K562 (cell line): ENCODE results near the gene TCEAL8. TPM values are rescaled to one million over a fixed set of nuclear protein-coding genes. Genes with fewer than 3 reads are reported as not detected.

Experiments used
- ATAC-seq: fragments of 200-7000 bp; cut with Tn5 transposase; 3 replicates; pipeline ENCODE4 v1.9.1; 2020; ENCODE audit warnings: moderate library complexity
- BruUV-seq: library from RNA; stranded (reverse); fragments of 400-500 nt; replicated peaks from 2 replicates; lab custom pipeline; 2021; lab: Mats Ljungman, UMichigan
- CTCF ChIA-PET: fragments of 300-600 bp; formaldehyde crosslinking; extraction: SDS; loops from one replicate; lab custom pipeline; 2021; ENCODE audit warnings: low intra/inter-chr PET ratio; lab: Yijun Ruan, JAX
- POLR2A ChIA-PET: fragments of 300-600, 350-650 bp; sonication (Branson Sonifier 250); formaldehyde crosslinking; extraction: SDS; loops from one replicate; lab custom pipeline; 2021; ENCODE audit warnings: antibody characterized with exemption, inconsistent platforms; lab: Yijun Ruan, JAX
- DNase-seq, 4 experiments: peaks; one replicate each; pipeline versions ENCODE4 v3.0.0 to v3.0.0-alpha.2; 2011 to 2018; ENCODE audit warnings: low spot score in 3 of 4, mixed read lengths in 3 of 4; ENCODE audit errors: extremely low read depth in 1 of 4
- FAIRE-seq: peaks from 2 replicates; lab custom pipeline; 2011; peaks lifted over from hg19 to GRCh38; lab: Jason Lieb, UNC
- H2AFZ ChIP-seq: 2 replicates; pipeline ENCODE4 v1.6.0; 2011; ENCODE audit warnings: low read depth, low read length, control low read depth, inconsistent platforms
- H3K27ac ChIP-seq: fragments of 200-600 bp; 3 replicates; pipeline ENCODE4 v1.8.0; 2011; ENCODE audit warnings: low read depth, mild to moderate bottlenecking, control low read depth, inconsistent platforms, low read length, moderate library complexity, mixed read lengths; ENCODE audit errors: extremely low read depth
- H3K27me3 ChIP-seq, 2 experiments: fragments of 300-600 bp in 1 of 2; 2 replicates in 1 of 2; 3 replicates in 1 of 2; pipeline versions ENCODE4 v1.6.0 to v1.8.0; 2011; ENCODE audit warnings: inconsistent platforms in 2 of 2, low read length in 2 of 2, mild to moderate bottlenecking in 1 of 2, mixed read lengths in 1 of 2, moderate library complexity in 1 of 2; ENCODE audit not compliant: control insufficient read depth in 2 of 2, insufficient read depth in 2 of 2
- H3K36me3 ChIP-seq: fragments of 300-600 bp; 3 replicates; pipeline ENCODE4 v1.8.0; 2011; ENCODE audit warnings: mild to moderate bottlenecking, low read length, inconsistent platforms; ENCODE audit not compliant: control insufficient read depth, insufficient read depth
- H3K4me1 ChIP-seq, 2 experiments: fragments of 200-600 bp in 1 of 2; replicated peaks in 1 of 2; 2 replicates in 1 of 2; 3 replicates in 1 of 2; pipeline versions ENCODE4 v1.5.1 to v1.8.0; 2011; ENCODE audit warnings: inconsistent platforms in 2 of 2, low read length in 2 of 2, mild to moderate bottlenecking in 1 of 2, mixed read lengths in 1 of 2, moderate library complexity in 1 of 2; ENCODE audit not compliant: control insufficient read depth in 2 of 2, insufficient read depth in 2 of 2
- H3K4me2 ChIP-seq: 2 replicates; pipeline ENCODE4 v1.6.1; 2011; ENCODE audit warnings: low read length, control low read depth, inconsistent platforms, mixed read lengths; ENCODE audit not compliant: insufficient read depth
- H3K4me3 ChIP-seq: fragments of 200-600 bp; sonication (generic), shearing (Covaris generic); 2 replicates; pipeline ENCODE4 v1.5.1; 2016; ENCODE audit warnings: control low read depth, inconsistent platforms
- H3K79me2 ChIP-seq: fragments of 200-600 bp; 3 replicates; pipeline ENCODE4 v1.8.0; 2011; ENCODE audit warnings: low read length, inconsistent platforms; ENCODE audit not compliant: control insufficient read depth, insufficient read depth
- H3K9ac ChIP-seq, 2 experiments: 2 replicates each; pipeline versions ENCODE4 v1.6.0 to v1.6.1; 2011; ENCODE audit warnings: low read depth in 2 of 2, low read length in 2 of 2, control low read depth in 1 of 2, inconsistent platforms in 1 of 2, mild to moderate bottlenecking in 1 of 2, mixed read lengths in 1 of 2; ENCODE audit not compliant: insufficient read depth in 1 of 2
- H3K9me1 ChIP-seq: one replicate; pipeline ENCODE4 v1.6.0; 2011; ENCODE audit warnings: inconsistent platforms, mild to moderate bottlenecking, low read length, moderate library complexity; ENCODE audit not compliant: control insufficient read depth, insufficient read depth
- H3K9me3 ChIP-seq: replicated peaks from 2 replicates; pipeline ENCODE4 v1.5.1; 2011; ENCODE audit warnings: low read depth, low read length, inconsistent platforms; ENCODE audit not compliant: control insufficient read depth, insufficient read depth
- H4K20me1 ChIP-seq: replicated peaks from 2 replicates; pipeline ENCODE4 v1.6.1; 2011; ENCODE audit warnings: low read length, inconsistent platforms, mixed read lengths; ENCODE audit not compliant: control insufficient read depth, insufficient read depth
- ETV5 ChIP-seq: sonication (generic); formaldehyde crosslinking; IDR thresholded peaks from 2 replicates; pipeline ENCODE4 v1.4.0; 2020; ENCODE audit warnings: low read depth, mild to moderate bottlenecking, missing genetic modification reagents
- MAFK ChIP-seq: IDR thresholded peaks from 2 replicates; pipeline ENCODE4 v1.6.1; 2011; ENCODE audit warnings: low read length, improper control_type of control experiment
- USF1 ChIP-seq: sonication (generic); formaldehyde crosslinking; IDR thresholded peaks from 2 replicates; pipeline ENCODE4 v1.9.0; 2022; ENCODE audit warnings: mild to moderate bottlenecking, missing genetic modification reagents
- ZNF696 ChIP-seq: fragments of 250-450 bp; sonication (Bioruptor Pico); conservative IDR thresholded peaks from 2 replicates; pipeline ENCODE4 v1.4.0; 2020; ENCODE audit warnings: mild to moderate bottlenecking, moderate library complexity
- in situ Hi-C: fragments of 300-500 bp; cut with MboI; formaldehyde crosslinking; loops from 4 replicates; pipeline ENCODE4 v1.15.0; 2018; ENCODE audit warnings: inconsistent platforms, mixed read lengths
- intact Hi-C: fragments of 100-400 bp; cut with micrococcal nuclease; formaldehyde crosslinking; loops from 2 replicates; pipeline ENCODE4 v1.14.2; 2022
- polyA plus RNA-seq, 8 experiments: library from polyadenylated mRNA; depleted of rRNA in 4 of 8; stranded (reverse) in 5 of 8; unstranded in 3 of 8; fragments of >200 nt; fragmentation: Nextera tagmentation in 2 of 8; fragmentation: Illumina TruSeq in 1 of 8; extraction: Ambion mirVana in 2 of 8; extraction: Trizol in 1 of 8; gene quantifications; 2 replicates each; pipeline versions ENCODE4 v1.2.1 to v1.2.3, GENCODE V29; 2011 to 2014; ENCODE audit warnings: inconsistent platforms in 1 of 8, missing spikeins in 1 of 8
- total RNA-seq, 7 experiments: library from RNA; depleted of rRNA in 6 of 7; stranded (reverse); fragments of >200 nt in 6 of 7; fragmentation: Illumina TruSeq in 2 of 7; extraction: Trizol in 2 of 7; gene quantifications; 2 replicates each; pipeline versions ENCODE4 v1.2.1 to v1.2.3, GENCODE V29; 2011 to 2021; ENCODE audit warnings: low replicate concordance in 1 of 7
- TF ChIP-seq, protein P1 (sequence below): fragments of 450-650 bp; IDR thresholded peaks from 2 replicates; pipeline ENCODE4 v1.7.0; 2016; ENCODE audit warnings: borderline replicate concordance

The TCEAL8 gene
- total and polyA plus RNA-seq, 9 of the 15 experiments (the other 6 are each of a cell fraction or from before 2014, with no cell fraction given): 49.0 to 178 (median 101) TPM

DNA sequence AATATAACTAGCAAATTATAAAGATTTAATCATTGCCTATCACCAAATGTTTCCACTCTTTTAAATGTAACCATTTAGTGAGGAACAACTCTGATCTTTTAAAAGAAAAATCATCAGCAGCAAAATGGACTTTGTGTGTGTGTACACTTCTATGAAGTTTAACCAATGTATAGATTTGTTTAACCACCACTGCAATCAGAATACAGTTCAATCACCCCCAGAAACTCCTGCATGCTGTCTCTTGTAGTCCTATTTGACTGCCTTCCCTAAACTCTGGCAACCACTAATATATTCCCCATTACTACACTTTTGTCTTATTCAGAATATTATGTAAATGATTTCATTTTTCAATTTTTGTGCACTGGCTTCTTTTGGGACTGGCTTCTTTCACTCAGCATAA lies 1.7 kb upstream of the TCEAL8 start:
- Histone ChIP-seq H4K20me1 (no peaks in the 10 kb centered on the region), H3K4me3 (no peak overlapping the region), H3K4me1 (peaks cover 6 to 28% of the 10 kb centered on the region in 2 experiments; a peak in 4 of 5 replicates), H3K27me3 (no peaks in the 10 kb centered on the region), H3K79me2 (peaks cover 30% of the 10 kb centered on the region), H3K27ac (no peak overlapping the region), H2AFZ (no peak overlapping the region), H3K9me3 (no peaks in the 10 kb centered on the region), H3K36me3 (peaks cover 13% of the 10 kb centered on the region; the same call in 2 of the 3 replicates), H3K4me2 (no peak overlapping the region), H3K9me1 (no peaks in the 10 kb centered on the region), H3K9ac (no peak overlapping the region)
- in situ Hi-C loops (no loop called here), intact Hi-C loops (no loop called here)
- POLR2A ChIA-PET: interaction anchor here (0.6 kb wide), 1 partner anchor 1866 kb away, joined by 3 read pairs; no protein-coding TSS in a partner anchor
- ATAC-seq (no peak), FAIRE-seq (no peak), DNase-seq (no peak)
- CTCF ChIA-PET: no interaction called here
- BruUV-seq: no TSS peak
- TF ChIP-seq ETV5 (CRISPR knock-in tag) (no peak), ZNF696 (CRISPR knock-in tag) (no peak), MAFK (no peak), USF1 (CRISPR knock-in tag) (no peak)
- TF ChIP-seq, protein P1, sequence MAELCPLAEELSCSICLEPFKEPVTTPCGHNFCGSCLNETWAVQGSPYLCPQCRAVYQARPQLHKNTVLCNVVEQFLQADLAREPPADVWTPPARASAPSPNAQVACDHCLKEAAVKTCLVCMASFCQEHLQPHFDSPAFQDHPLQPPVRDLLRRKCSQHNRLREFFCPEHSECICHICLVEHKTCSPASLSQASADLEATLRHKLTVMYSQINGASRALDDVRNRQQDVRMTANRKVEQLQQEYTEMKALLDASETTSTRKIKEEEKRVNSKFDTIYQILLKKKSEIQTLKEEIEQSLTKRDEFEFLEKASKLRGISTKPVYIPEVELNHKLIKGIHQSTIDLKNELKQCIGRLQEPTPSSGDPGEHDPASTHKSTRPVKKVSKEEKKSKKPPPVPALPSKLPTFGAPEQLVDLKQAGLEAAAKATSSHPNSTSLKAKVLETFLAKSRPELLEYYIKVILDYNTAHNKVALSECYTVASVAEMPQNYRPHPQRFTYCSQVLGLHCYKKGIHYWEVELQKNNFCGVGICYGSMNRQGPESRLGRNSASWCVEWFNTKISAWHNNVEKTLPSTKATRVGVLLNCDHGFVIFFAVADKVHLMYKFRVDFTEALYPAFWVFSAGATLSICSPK: no peak
